ENCODE measurements around the gene SPRR4.

GRCh38 chr1:152986578-152986977 is 16.1 kb downstream of the SPRR4 start:
- TF ChIP-seq, protein P1, sequence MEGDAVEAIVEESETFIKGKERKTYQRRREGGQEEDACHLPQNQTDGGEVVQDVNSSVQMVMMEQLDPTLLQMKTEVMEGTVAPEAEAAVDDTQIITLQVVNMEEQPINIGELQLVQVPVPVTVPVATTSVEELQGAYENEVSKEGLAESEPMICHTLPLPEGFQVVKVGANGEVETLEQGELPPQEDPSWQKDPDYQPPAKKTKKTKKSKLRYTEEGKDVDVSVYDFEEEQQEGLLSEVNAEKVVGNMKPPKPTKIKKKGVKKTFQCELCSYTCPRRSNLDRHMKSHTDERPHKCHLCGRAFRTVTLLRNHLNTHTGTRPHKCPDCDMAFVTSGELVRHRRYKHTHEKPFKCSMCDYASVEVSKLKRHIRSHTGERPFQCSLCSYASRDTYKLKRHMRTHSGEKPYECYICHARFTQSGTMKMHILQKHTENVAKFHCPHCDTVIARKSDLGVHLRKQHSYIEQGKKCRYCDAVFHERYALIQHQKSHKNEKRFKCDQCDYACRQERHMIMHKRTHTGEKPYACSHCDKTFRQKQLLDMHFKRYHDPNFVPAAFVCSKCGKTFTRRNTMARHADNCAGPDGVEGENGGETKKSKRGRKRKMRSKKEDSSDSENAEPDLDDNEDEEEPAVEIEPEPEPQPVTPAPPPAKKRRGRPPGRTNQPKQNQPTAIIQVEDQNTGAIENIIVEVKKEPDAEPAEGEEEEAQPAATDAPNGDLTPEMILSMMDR (IDR thresholded peaks at IDR 0.05), result no peak
- TF ChIP-seq POLR2A (IDR thresholded peaks at IDR 0.05) (no peak), EP300 (IDR thresholded peaks at IDR 0.05) (no peak)

All from suprapubic skin (tissue), 3 donors.